SK-N-MC (cell line): ENCODE results near the gene MLN.

Experiments
- DNase-seq: peaks from one replicate; pipeline ENCODE4 v3.0.0-alpha.2; 2011; ENCODE audit warnings: low read depth, low spot score
- H3K27ac ChIP-seq: fragments of 200-600 bp; sonication (generic); 2 replicates; pipeline ENCODE4 v1.5.1; 2016; ENCODE audit warnings: mixed run types
- H3K36me3 ChIP-seq: fragments of 200-600 bp; sonication (generic); 2 replicates; pipeline ENCODE4 v1.6.1; 2017; ENCODE audit warnings: antibody characterized with exemption, low read length, mixed read lengths; ENCODE audit not compliant: insufficient read depth
- H3K4me3 ChIP-seq: fragments of 200-600 bp; sonication (generic); 2 replicates; pipeline ENCODE4 v1.5.1; 2016
- H3K9ac ChIP-seq: fragments of 200-600 bp; sonication (generic); 2 replicates; pipeline ENCODE4 v1.8.0; 2017; ENCODE audit warnings: mixed run types, mixed read lengths; ENCODE audit not compliant: insufficient read length
- H3K9me3 ChIP-seq: fragments of 200-600 bp; sonication (generic); 2 replicates; pipeline ENCODE4 v1.6.1; 2017; ENCODE audit warnings: low read depth, mild to moderate bottlenecking, antibody characterized with exemption, low read length, moderate library complexity, mixed read lengths
- EZH2 ChIP-seq: fragments of 200-600 bp; sonication (generic); IDR thresholded peaks from one replicate; pipeline ENCODE4 v1.6.1; 2017; ENCODE audit warnings: antibody characterized with exemption
- FOXP2 ChIP-seq: optimal IDR thresholded peaks from 2 replicates; pipeline ENCODE3; 2011; ENCODE audit warnings: mild to moderate bottlenecking, moderate library complexity; ENCODE audit not compliant: insufficient read depth; ENCODE audit errors: extremely low read length, control extremely low read depth
- POLR2AphosphoS5 ChIP-seq: IDR thresholded peaks from 2 replicates; pipeline ENCODE4 v1.6.1; 2012; ENCODE audit warnings: mild to moderate bottlenecking, low read depth, low read length, borderline replicate concordance

The MLN gene

DNA sequence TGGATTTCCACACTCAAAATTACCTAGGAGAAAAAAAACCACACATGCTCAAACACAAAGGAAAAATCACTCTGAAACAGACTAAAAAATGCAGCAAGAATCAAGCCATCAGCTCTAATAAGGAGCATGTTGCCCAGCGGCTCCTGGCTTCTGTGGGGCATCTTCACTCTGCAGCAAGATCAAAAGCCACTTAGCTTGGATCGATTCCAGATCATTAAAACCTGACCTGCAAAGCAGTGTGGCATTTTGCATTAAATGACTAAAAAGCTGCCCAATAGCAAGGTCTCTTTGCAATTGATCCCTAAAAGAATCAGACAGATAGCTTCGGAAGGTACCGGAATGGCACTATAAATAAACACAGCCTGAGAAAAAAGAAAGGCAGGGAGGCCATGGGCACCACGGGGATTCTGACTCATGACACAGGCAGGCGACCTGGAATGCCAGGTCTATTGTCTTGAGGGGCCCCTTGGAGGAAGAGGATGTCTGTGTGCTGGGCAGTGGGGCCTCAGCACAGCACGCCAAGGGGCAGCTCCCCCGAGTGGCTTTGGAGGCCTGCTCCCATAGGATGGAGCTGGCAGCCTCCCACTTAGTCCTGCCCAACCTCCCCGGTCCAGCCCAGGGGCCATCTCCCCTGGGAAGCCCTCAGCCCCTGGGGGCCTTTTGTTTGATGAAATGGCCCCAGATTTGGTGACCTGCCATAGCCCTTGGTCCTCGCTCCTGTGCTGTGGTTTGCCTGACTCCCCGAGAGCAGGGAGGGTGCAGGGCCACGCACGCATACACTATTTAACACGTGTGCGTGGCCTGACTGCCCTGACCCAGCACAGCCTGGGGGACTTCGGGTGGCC lies 22.4 kb downstream of the MLN start:
- Histone ChIP-seq H3K36me3 (peaks cover 88% of the 10 kb centered on the region), H3K9ac (no peak overlapping the region), H3K9me3 (no peaks in the 10 kb centered on the region), H3K27ac (no peak overlapping the region), H3K4me3 (no peak overlapping the region)
- no peak for DNase-seq
- TF ChIP-seq EZH2 = no peak
- no peak for TF ChIP-seq FOXP2
- TF ChIP-seq POLR2AphosphoS5 = no peak

DNA sequence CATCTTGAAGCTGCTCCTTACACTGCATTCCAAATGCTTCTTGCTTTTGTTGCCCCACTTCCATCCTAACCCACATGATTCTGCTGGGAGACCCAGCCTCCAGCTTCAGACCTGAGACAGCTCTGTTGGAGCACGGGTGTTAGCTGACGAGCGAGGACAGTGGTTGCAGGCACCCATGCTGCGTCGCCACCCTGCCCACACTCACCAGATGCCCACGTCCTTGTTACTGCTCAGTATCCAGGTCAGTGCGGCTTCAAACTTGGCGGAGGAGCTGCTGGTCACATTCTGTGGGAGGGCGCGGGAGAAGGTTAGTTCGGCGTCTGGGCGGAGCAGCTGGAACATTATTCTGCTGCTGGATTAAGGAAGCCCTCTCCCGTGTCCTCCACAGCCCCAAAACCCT lies 23.9 kb downstream of the MLN start:
- Histone ChIP-seq H3K9me3 (no peaks in the 10 kb centered on the region), H3K36me3 (peaks cover 94% of the 10 kb centered on the region), H3K4me3 (no peak overlapping the region), H3K27ac (no peak overlapping the region), H3K9ac (no peak overlapping the region)
- no peak for DNase-seq
- TF ChIP-seq FOXP2 (no peak), EZH2 (no peak), POLR2AphosphoS5 (no peak)

DNA sequence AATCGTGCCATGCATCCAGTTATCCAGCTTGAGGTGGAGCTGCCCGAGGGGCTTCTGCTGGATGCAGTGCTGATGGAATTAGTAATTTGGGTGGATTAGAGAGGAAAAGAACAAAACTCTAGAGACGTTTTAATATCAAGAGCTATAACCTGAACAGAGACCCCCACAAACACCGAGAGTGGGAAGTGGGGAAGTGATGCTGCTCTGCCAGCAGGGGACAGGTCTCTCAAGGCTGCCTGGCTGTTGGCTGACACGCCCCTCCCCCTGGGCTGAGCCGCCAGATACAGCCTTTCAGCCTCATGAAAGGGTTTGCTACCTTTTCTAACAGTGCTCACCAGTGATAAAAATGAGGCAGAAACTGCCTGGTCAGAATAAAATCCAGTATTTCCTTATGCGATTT lies 24.5 kb downstream of the MLN start:
- Histone ChIP-seq H3K36me3 (peaks cover 95% of the 10 kb centered on the region), H3K9ac (no peak overlapping the region), H3K9me3 (no peaks in the 10 kb centered on the region), H3K27ac (no peak overlapping the region), H3K4me3 (no peak overlapping the region)
- TF ChIP-seq POLR2AphosphoS5 (no peak), FOXP2 (no peak), EZH2 (no peak)
- no peak for DNase-seq

DNA sequence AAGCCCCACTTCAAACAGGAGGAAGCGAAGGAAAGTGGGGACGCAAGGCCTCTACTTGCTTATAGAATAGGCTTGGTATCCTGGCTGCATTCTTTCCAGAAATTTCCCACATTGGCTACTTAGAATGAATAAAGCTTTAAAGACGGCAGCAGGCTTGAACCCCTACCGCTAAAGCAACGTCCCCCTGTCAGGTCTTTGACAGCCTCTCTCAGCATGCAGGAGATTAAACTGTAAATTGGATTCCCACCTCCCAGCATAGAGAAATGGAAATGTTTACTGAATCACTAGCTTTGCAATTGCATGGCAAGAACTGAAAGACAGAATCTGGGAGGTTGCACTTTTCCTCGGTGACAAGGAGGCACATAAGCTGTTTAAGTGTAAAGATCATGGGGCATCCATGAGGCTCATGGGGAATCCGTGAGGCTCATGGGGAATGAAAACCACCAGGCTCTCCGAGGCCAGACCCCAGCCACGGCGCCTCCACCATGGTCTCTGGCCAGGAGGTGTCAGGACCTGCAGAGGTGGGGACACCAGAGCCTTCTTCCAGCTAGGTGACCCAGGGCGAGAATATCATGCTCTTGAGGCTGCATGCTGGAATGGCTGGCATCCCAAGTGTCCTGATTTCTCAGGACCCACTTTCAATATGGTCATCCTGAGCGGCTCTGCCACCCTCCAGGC lies 25.2 kb downstream of the MLN start:
- H3K27ac ChIP-seq = no peak overlapping the region

DNA sequence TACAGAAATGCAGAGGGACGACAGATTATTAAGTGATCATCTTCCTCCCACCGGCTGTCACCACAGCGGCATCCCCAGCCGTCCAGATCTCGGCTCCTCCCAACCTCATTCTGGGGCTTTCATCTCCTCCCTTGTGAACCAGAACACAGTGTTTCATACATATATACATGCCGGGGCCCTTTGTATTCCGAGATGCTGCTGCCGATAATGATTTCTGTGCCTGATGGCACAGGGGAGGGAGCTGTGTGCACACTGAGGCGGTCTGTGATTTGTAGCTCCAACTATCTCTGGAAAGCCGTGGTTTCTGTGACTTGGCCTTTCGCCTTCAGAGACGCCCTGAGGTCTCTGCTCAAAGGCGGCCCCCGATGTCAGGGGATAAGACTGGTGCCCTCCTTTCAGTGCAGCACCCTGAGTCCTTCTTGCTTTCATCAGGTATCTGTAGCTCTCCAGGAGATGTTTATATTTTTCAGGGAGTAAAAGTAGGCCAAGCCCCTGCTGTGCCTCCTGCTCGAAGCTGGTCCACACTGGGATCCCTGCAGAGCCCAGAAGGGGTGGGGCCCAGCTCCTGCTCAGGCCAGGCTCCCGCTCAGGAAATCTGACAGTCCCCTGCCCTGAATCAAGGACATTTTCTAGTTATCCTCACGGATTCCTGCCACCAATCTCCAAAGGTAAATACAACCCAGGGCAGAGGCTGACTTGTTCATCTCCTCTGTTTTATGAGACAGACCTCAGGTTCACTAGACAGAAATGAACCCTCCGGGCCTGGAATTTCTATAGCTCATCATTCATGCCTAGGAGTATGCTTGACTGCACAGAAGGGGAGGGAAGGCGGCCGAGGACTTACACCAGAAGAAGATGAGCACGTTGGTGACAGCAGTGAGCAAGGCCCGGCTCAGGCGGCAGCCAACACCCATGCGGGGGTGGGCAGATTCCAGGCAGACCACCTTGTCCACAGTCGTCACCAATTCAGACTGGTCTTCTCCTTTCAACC lies 26.1 kb downstream of the MLN start:
- Histone ChIP-seq H3K9ac (no peak overlapping the region), H3K27ac (no peak overlapping the region), H3K36me3 (peaks cover 86% of the 10 kb centered on the region), H3K9me3 (no peaks in the 10 kb centered on the region), H3K4me3 (no peak overlapping the region)
- no peak for DNase-seq
- TF ChIP-seq FOXP2 = no peak
- no peak for TF ChIP-seq POLR2AphosphoS5
- no peak for TF ChIP-seq EZH2

More for the DNA sequence above, 25.2 kb downstream of the MLN start:
- TF ChIP-seq EZH2 (no peak), FOXP2 (no peak)
- no peak for DNase-seq
- Histone ChIP-seq H3K9me3 (no peaks in the 10 kb centered on the region), H3K9ac (no peak overlapping the region), H3K4me3 (no peak overlapping the region), H3K36me3 (peaks cover 91% of the 10 kb centered on the region)

DNA sequence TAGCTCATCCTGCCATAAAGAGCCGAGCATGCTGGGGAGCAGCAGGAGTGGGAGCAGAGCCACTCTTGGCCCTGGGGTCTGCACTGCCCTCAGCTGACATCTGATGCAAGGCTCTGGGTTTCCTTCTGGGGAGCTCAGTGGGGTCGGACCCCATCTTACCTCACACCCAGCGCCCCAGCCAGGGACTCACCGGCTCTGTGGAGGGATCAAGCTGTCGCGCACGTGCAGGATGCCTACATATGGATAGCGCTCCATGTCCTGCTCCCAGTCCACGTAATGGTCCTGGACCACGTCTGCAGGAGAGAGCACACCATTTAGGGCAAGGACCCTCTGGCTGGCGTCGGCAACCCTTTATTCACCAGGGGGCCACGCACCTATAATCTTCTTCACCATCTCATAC lies 27.0 kb downstream of the MLN start:
- H3K9ac ChIP-seq = no peak overlapping the region
- no peaks in the 10 kb centered on the region for H3K9me3 ChIP-seq
- no peak for DNase-seq

DNA sequence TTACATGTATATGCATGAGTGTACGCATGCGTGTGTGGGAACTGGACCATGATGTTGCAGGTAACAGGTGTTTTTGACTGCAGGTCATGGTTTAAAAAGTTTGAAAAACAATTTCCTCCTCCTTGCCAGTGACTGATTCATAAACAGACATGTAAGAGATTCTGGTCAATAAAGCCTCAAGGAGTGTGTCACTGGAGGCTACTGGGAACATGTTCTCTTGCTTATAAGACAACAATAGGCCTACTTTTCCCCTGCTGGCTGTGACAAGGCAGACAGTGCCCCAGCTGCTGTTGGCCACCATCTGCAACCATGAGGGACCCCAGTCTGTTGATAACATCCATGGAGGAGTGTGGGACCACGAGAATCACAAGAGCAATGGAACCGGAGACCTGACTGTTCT lies 27.6 kb downstream of the MLN start:
- Histone ChIP-seq H3K27ac (no peak overlapping the region), H3K9ac (no peak overlapping the region), H3K36me3 (peaks cover 80% of the 10 kb centered on the region), H3K9me3 (no peaks in the 10 kb centered on the region), H3K4me3 (no peak overlapping the region)
- TF ChIP-seq FOXP2 (no peak), POLR2AphosphoS5 (no peak), EZH2 (no peak)
- no peak for DNase-seq

More for the DNA sequence above, 27.0 kb downstream of the MLN start:
- Histone ChIP-seq H3K27ac (no peak overlapping the region), H3K4me3 (no peak overlapping the region), H3K36me3 (peaks cover 84% of the 10 kb centered on the region)
- no peak for TF ChIP-seq POLR2AphosphoS5
- no peak for TF ChIP-seq EZH2
- TF ChIP-seq FOXP2 = no peak

DNA sequence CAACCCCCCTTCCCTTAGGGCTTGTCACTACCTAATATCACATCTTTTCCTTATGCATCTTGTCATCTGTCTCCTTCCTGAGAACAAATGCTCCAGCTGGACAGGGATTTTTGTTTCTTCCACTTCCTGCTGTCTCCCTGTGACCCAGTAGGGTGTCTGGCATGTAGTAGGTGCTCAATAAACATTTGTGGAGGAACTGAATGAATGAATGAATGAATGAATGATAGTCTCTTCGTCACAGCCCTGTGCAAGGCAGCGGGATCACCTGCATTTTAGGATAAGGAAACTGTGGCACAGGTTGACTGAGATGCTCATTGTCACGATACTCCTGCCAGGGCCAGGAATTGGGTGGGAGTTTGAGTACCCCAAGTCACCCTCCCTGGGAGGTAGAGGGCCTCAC lies 29.0 kb downstream of the MLN start:
- peaks cover 66% of the 10 kb centered on the region for H3K36me3 ChIP-seq
- DNase-seq = no peak
- H3K9ac ChIP-seq = no peak overlapping the region
- TF ChIP-seq FOXP2 = no peak
- TF ChIP-seq POLR2AphosphoS5 = no peak
- no peak for TF ChIP-seq EZH2
- H3K9me3 ChIP-seq = no peaks in the 10 kb centered on the region
- H3K27ac ChIP-seq = no peak overlapping the region
- no peak overlapping the region for H3K4me3 ChIP-seq
